Suprapubic skin (tissue), 4 donors: ENCODE measurements around the gene PAK5. TPM values are rescaled to one million over a fixed set of nuclear protein-coding genes. Genes with fewer than 3 reads are reported as not detected.

ENCODE experiments used
- DNase-seq, 2 donors: peaks; one replicate each; pipeline ENCODE4 v3.0.0-alpha.2; 2019; ENCODE audit warnings: low spot score in 2 of 2
- H3K27ac ChIP-seq: fragments of 200-600 bp; sonication (generic); one replicate; pipeline ENCODE4 v1.5.1; 2019
- H3K27me3 ChIP-seq: fragments of 200-600 bp; sonication (generic); one replicate; pipeline ENCODE4 v1.5.1; 2019
- H3K36me3 ChIP-seq: fragments of 200-600 bp; sonication (generic); one replicate; pipeline ENCODE4 v1.5.1; 2019
- H3K4me1 ChIP-seq: fragments of 200-600 bp; sonication (generic); one replicate; pipeline ENCODE4 v1.5.1; 2019
- H3K4me3 ChIP-seq: fragments of 200-600 bp; sonication (generic); one replicate; pipeline ENCODE4 v1.5.1; 2019; ENCODE audit warnings: mild to moderate bottlenecking
- H3K9me3 ChIP-seq: fragments of 200-600 bp; sonication (generic); one replicate; pipeline ENCODE4 v1.5.1; 2019
- EP300 ChIP-seq: sonication (generic); formaldehyde crosslinking; IDR thresholded peaks from one replicate; pipeline ENCODE4 v1.6.1; 2017; ENCODE audit warnings: antibody characterized with exemption
- POLR2A ChIP-seq, 2 donors: fragments of 450-650 bp; IDR thresholded peaks; one replicate each; pipeline ENCODE4 v1.6.1; 2017; ENCODE audit warnings: antibody characterized with exemption in 2 of 2, mild to moderate bottlenecking in 2 of 2, moderate library complexity in 2 of 2
- POLR2AphosphoS5 ChIP-seq, 3 donors: sonication (generic); formaldehyde crosslinking; IDR thresholded peaks; one replicate each; pipeline ENCODE4 v1.6.1; 2017; ENCODE audit warnings: antibody characterized with exemption in 3 of 3
- WGBS: methylation state at CpG from one replicate; pipeline ENCODE4 v1.1.5; 2018; 5-methylcytosine and 5-hydroxymethylcytosine counted together
- total RNA-seq, 4 donors: library from RNA; depleted of rRNA; stranded (reverse); fragments of >200 nt; gene quantifications; one replicate each; pipeline ENCODE4 v1.1.0, GENCODE V29; 2016
- TF ChIP-seq, protein P1 (sequence below), 2 donors: fragments of 200-600 bp in 1 of 2; fragments of 450-650 bp in 1 of 2; sonication (generic) in 1 of 2; IDR thresholded peaks; one replicate each; pipeline ENCODE4 v1.5.1; 2016 to 2019; ENCODE audit warnings: antibody characterized with exemption in 2 of 2, mild to moderate bottlenecking in 1 of 2, moderate library complexity in 1 of 2

The PAK5 gene
- total RNA-seq, 4 donors from 2014 or later, result 0.10 to 0.56 (median 0.21) TPM; not detected in 1

DNA sequence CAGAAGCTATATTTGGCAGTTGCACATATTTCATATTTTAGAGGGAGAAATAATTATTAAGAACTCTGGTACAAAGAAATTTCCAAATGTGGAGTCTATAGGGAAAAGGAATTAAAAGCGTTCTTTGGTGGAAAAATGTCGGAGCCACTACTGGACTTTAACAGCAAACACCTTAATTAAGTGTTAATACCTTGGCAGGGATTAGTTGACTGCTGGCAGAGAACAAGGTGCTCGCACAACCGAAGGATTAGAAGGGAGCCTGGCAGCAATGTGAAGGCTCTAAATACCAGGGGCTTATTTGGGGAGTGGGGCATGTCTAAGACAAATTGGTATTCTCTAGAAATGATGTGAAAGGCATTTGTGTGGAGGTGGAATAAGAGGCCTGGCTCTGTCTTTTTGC lies 98.9 kb downstream of the PAK5 start:
- H3K4me1 ChIP-seq, result no peaks in the 10 kb centered on the region
- no peak for DNase-seq
- WGBS, result 84% methylated on average over 4 of the region's 4 CpGs
- H3K27me3 ChIP-seq, result no peaks in the 10 kb centered on the region
- H3K36me3 ChIP-seq, result no peaks in the 10 kb centered on the region
- H3K27ac ChIP-seq, result no peak overlapping the region
- H3K4me3 ChIP-seq, result no peak overlapping the region
- H3K9me3 ChIP-seq, result peaks cover 4% of the 10 kb centered on the region
- TF ChIP-seq EP300, result no peak
- no peak for TF ChIP-seq POLR2AphosphoS5 (IDR thresholded peaks at IDR 0.05)
- no peak for TF ChIP-seq POLR2A (IDR thresholded peaks at IDR 0.05)
- TF ChIP-seq, protein P1, sequence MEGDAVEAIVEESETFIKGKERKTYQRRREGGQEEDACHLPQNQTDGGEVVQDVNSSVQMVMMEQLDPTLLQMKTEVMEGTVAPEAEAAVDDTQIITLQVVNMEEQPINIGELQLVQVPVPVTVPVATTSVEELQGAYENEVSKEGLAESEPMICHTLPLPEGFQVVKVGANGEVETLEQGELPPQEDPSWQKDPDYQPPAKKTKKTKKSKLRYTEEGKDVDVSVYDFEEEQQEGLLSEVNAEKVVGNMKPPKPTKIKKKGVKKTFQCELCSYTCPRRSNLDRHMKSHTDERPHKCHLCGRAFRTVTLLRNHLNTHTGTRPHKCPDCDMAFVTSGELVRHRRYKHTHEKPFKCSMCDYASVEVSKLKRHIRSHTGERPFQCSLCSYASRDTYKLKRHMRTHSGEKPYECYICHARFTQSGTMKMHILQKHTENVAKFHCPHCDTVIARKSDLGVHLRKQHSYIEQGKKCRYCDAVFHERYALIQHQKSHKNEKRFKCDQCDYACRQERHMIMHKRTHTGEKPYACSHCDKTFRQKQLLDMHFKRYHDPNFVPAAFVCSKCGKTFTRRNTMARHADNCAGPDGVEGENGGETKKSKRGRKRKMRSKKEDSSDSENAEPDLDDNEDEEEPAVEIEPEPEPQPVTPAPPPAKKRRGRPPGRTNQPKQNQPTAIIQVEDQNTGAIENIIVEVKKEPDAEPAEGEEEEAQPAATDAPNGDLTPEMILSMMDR (IDR thresholded peaks at IDR 0.05), result no peak

DNA sequence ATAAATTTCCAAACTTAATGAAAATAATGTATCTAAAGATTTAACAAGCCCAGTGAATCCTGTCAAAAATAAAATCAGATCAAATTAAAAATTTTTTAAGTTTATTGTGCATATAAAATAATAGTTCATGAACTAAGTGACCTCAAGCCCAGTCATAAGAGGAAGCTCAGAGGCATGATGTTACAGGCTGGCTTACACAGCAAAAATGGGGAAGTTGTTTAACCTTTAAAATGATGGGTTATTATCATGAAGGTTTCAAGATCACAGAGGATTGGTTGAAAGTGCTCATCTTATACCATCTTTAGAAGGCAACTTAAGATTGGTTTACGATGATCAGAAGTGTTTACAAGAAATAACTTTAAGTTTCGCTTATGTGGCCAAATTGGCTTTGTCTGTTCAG lies 102.5 kb downstream of the PAK5 start:
- H3K36me3 ChIP-seq, result no peaks in the 10 kb centered on the region
- H3K9me3 ChIP-seq, result peaks cover 4% of the 10 kb centered on the region
- 94% methylated on average over 2 of the region's 2 CpGs for WGBS
- TF ChIP-seq POLR2AphosphoS5 (IDR thresholded peaks at IDR 0.05), result no peak
- no peak for TF ChIP-seq POLR2A (IDR thresholded peaks at IDR 0.05)
- no peak for TF ChIP-seq EP300
- TF ChIP-seq, protein P1 (IDR thresholded peaks at IDR 0.05), result no peak
- H3K27me3 ChIP-seq, result no peaks in the 10 kb centered on the region
- no peaks in the 10 kb centered on the region for H3K4me1 ChIP-seq
- no peak for DNase-seq
- H3K4me3 ChIP-seq, result no peak overlapping the region
- no peak overlapping the region for H3K27ac ChIP-seq

DNA sequence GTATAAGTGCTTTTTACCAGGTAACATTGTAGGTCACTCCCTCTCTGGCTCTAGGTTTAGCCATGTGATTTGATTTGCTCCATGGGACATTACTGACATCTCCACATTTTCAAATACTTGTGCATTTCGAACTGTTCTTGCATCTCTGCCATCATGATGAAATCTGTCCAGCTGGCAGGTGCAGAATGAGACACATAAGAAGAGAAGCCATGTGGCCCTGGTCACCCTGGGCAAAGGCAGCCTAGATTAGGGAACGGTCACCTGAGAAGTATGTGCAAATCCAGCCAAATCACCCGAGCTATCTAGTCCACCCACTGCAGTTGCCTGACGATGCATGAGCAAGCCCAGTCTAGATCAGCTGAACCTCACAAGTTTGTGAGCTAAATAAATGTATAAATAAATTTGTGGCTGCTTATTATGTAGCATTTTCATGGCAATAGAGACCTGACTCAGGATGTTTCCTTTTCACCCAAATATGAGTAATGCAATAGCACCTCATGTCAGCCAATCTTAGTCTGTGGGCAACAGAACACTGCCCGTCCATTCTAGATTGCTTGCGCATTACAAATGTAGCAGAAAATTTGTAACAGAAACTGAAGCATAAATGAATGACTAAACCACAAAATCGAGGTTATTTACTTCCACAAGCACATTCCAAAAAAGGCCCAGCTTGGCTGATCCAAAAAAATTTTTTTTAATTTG lies 115.2 kb downstream of the PAK5 start:
- Histone ChIP-seq H3K4me1 (no peaks in the 10 kb centered on the region), H3K27ac (no peak overlapping the region), H3K4me3 (no peak overlapping the region), H3K9me3 (no peaks in the 10 kb centered on the region), H3K36me3 (no peaks in the 10 kb centered on the region), H3K27me3 (no peaks in the 10 kb centered on the region)
- TF ChIP-seq EP300 (no peak), POLR2A (IDR thresholded peaks at IDR 0.05) (no peak), POLR2AphosphoS5 (IDR thresholded peaks at IDR 0.05) (no peak)
- TF ChIP-seq, protein P1 (IDR thresholded peaks at IDR 0.05), result no peak
- no peak for DNase-seq
- 70% methylated on average over 7 of the region's 7 CpGs for WGBS

DNA sequence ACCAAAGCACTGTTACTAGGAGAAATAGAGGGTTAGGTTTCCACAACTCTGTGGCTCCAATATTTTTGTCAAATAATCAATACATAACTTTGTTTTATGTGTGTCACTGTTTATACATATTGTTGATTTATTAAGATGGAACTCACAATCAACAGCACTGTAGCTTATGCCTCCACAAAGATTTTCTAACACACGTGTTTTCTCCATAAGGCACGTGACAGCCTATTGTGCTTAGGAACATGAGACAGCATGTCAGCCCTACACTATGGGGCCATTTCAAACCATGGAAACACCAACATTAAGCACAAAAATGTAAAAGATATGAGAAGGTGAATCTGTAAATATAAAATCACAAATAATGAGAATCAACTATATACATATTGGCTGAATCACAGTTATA lies 127.0 kb downstream of the PAK5 start:
- no peaks in the 10 kb centered on the region for H3K4me1 ChIP-seq
- no peak overlapping the region for H3K27ac ChIP-seq
- DNase-seq, result no peak
- H3K36me3 ChIP-seq, result no peaks in the 10 kb centered on the region
- no peak overlapping the region for H3K4me3 ChIP-seq
- H3K27me3 ChIP-seq, result no peaks in the 10 kb centered on the region
- 43% methylated on average over 2 of the region's 2 CpGs for WGBS
- TF ChIP-seq POLR2AphosphoS5 (IDR thresholded peaks at IDR 0.05), result no peak
- no peak for TF ChIP-seq EP300
- TF ChIP-seq, protein P1 (IDR thresholded peaks at IDR 0.05), result no peak
- no peak for TF ChIP-seq POLR2A (IDR thresholded peaks at IDR 0.05)
- no peaks in the 10 kb centered on the region for H3K9me3 ChIP-seq

DNA sequence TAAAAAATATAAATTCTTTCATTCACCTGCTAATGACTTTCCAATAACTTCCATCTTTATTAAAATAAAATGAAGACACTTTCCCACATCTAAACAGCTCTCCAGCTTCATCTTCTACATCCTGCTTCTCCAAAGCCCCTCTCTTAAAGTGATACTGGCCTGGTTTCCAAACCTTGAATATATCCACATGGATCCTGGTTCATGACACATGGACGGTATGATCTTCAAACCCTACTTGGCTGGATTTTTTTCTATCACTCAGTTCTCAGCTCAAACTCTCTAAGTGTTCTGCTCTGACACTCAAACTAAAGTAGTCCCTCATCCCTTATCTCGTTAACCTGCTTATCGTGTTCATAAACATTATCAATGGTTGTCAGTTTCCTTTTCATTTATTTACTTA lies 128.2 kb downstream of the PAK5 start:
- WGBS, result 78% methylated on average over 3 of the region's 3 CpGs
- no peak overlapping the region for H3K27ac ChIP-seq
- H3K27me3 ChIP-seq, result no peaks in the 10 kb centered on the region
- no peak for DNase-seq
- no peak overlapping the region for H3K4me3 ChIP-seq
- H3K9me3 ChIP-seq, result no peaks in the 10 kb centered on the region
- no peaks in the 10 kb centered on the region for H3K4me1 ChIP-seq
- H3K36me3 ChIP-seq, result no peaks in the 10 kb centered on the region
- TF ChIP-seq POLR2AphosphoS5 (IDR thresholded peaks at IDR 0.05) (no peak), EP300 (no peak), POLR2A (IDR thresholded peaks at IDR 0.05) (no peak)
- TF ChIP-seq, protein P1 (IDR thresholded peaks at IDR 0.05), result no peak
